NCI-H748 (cell line): ENCODE measurements around the gene MYL6.

ENCODE experiments used
- DNase-seq: peaks from one replicate; lab custom pipeline; 2025; ENCODE audit not compliant: unreplicated experiment; lab: John Stamatoyannopoulos, UW

Gene MYL6

GRCh38 chr12:56129206-56129941 is 28.8 kb upstream of the MYL6 start:
- peak; percentile 82 for DNase-seq

GRCh38 chr12:56129942-56130495 is 28.1 kb upstream of the MYL6 start:
- DNase-seq: no peak

- no peak for DNase-seq
Observed at GRCh38 chr12:56130876-56131275, 27.3 kb upstream of the MYL6 start.

GRCh38 chr12:56134897-56135296 is 23.3 kb upstream of the MYL6 start:
- DNase-seq: no peak

- DNase-seq: no peak
Observed at GRCh38 chr12:56137853-56138571, 20.1 kb upstream of the MYL6 start.

GRCh38 chr12:56141946-56142784 is 16.0 kb upstream of the MYL6 start:
- DNase-seq: no peak

- DNase-seq: no peak
Observed at GRCh38 chr12:56143217-56143616, 14.9 kb upstream of the MYL6 start.

- no peak for DNase-seq
Observed at GRCh38 chr12:56143870-56144269, 14.3 kb upstream of the MYL6 start.

GRCh38 chr12:56145217-56145616 is 12.9 kb upstream of the MYL6 start:
- no peak for DNase-seq

GRCh38 chr12:56146492-56147460 is 11.4 kb upstream of the MYL6 start:
- DNase-seq: peak; percentile 19

GRCh38 chr12:56150563-56150962 is 7.6 kb upstream of the MYL6 start:
- DNase-seq: no peak

GRCh38 chr12:56151672-56152131 is 6.5 kb upstream of the MYL6 start:
- peak; percentile 74 for DNase-seq

- DNase-seq: peak; percentile 92
Observed at GRCh38 chr12:56152132-56152755, 5.9 kb upstream of the MYL6 start, which contains the start of gene MYL6B. TSS of gene MYL6B (plus strand) at chr12:56152587. CDS start at chr12:56153919, 1,332 bp downstream.

- DNase-seq: peak; percentile 20
Observed at GRCh38 chr12:56152756-56153677, 5.1 kb upstream of the MYL6 start.

GRCh38 chr12:56153678-56154065 is 4.5 kb upstream of the MYL6 start:
- DNase-seq: no peak

GRCh38 chr12:56154246-56154771 is 3.9 kb upstream of the MYL6 start:
- DNase-seq: no peak

GRCh38 chr12:56154818-56155217 is 3.3 kb upstream of the MYL6 start:
- DNase-seq: no peak

- no peak for DNase-seq
Observed at GRCh38 chr12:56155256-56155845, 2.8 kb upstream of the MYL6 start.
